ENCODE results near the gene TADA3.

The TADA3 gene

GRCh38 chr3:9809239-9809614 lies 17.0 kb upstream of the TADA3 start:
- no peaks in the 10 kb centered on the region for H3K27me3 ChIP-seq (replicated peaks; ENCODE audit: control insufficient read depth, insufficient read depth, low read length)
- peaks cover 20% of the 10 kb centered on the region for H3K36me3 ChIP-seq (ENCODE audit: control insufficient read depth, insufficient read depth, low read length)
- peak; percentile 5 for TF ChIP-seq CTCF (IDR thresholded peaks at IDR 0.05; ENCODE audit: insufficient read depth, low read length, poor library complexity, severe bottlenecking)
- DNase-seq (ENCODE audit: extremely low read depth, insufficient read length), result no peak
- H3K4me3 ChIP-seq (replicated peaks; ENCODE audit: low read depth, low read length), result peak overlapping the region; percentile 64

GRCh38 chr3:9808345-9809037 lies 16.2 kb upstream of the TADA3 start:
- peak; percentile 50 for TF ChIP-seq CTCF (IDR thresholded peaks at IDR 0.05; ENCODE audit: insufficient read depth, low read length, poor library complexity, severe bottlenecking)
- DNase-seq (ENCODE audit: extremely low read depth, insufficient read length), result no peak
- Histone ChIP-seq H3K27me3 (replicated peaks; ENCODE audit: control insufficient read depth, insufficient read depth, low read length) (no peaks in the 10 kb centered on the region), H3K36me3 (ENCODE audit: control insufficient read depth, insufficient read depth, low read length) (peaks cover 26% of the 10 kb centered on the region), H3K4me3 (replicated peaks; ENCODE audit: low read depth, low read length) (no peak overlapping the region)

- DNase-seq (ENCODE audit: extremely low read depth, insufficient read length), result no peak
- no peak for TF ChIP-seq CTCF (IDR thresholded peaks at IDR 0.05; ENCODE audit: insufficient read depth, low read length, poor library complexity, severe bottlenecking)
- peaks cover 30% of the 10 kb centered on the region for H3K36me3 ChIP-seq (ENCODE audit: control insufficient read depth, insufficient read depth, low read length)
These were observed 15.7 kb upstream of the TADA3 start for GRCh38 chr3:9807981-9808344.

GRCh38 chr3:9806688-9807589 lies 14.7 kb upstream of the TADA3 start:
- TF ChIP-seq CTCF (IDR thresholded peaks at IDR 0.05; ENCODE audit: insufficient read depth, low read length, poor library complexity, severe bottlenecking), result no peak
- no peak for DNase-seq (ENCODE audit: extremely low read depth, insufficient read length)
- H3K36me3 ChIP-seq (ENCODE audit: control insufficient read depth, insufficient read depth, low read length), result peaks cover 32% of the 10 kb centered on the region
- H3K27me3 ChIP-seq (replicated peaks; ENCODE audit: control insufficient read depth, insufficient read depth, low read length), result no peaks in the 10 kb centered on the region
- H3K4me3 ChIP-seq (replicated peaks; ENCODE audit: low read depth, low read length), result no peak overlapping the region

More at GRCh38 chr3:9807981-9808344, 15.7 kb upstream of the TADA3 start:
- Histone ChIP-seq H3K27me3 (replicated peaks; ENCODE audit: control insufficient read depth, insufficient read depth, low read length) (no peaks in the 10 kb centered on the region), H3K4me3 (replicated peaks; ENCODE audit: low read depth, low read length) (no peak overlapping the region)

GRCh38 chr3:9806137-9806536 lies 13.9 kb upstream of the TADA3 start:
- H3K4me3 ChIP-seq (replicated peaks; ENCODE audit: low read depth, low read length), result no peak overlapping the region
- H3K27me3 ChIP-seq (replicated peaks; ENCODE audit: control insufficient read depth, insufficient read depth, low read length), result no peaks in the 10 kb centered on the region
- no peak for TF ChIP-seq CTCF (IDR thresholded peaks at IDR 0.05; ENCODE audit: insufficient read depth, low read length, poor library complexity, severe bottlenecking)
- peaks cover 38% of the 10 kb centered on the region for H3K36me3 ChIP-seq (ENCODE audit: control insufficient read depth, insufficient read depth, low read length)
- no peak for DNase-seq (ENCODE audit: extremely low read depth, insufficient read length)

All from GM06990 (cell line).